Left lung (tissue), 10 donors: ENCODE measurements around the gene RLIM. TPM values are rescaled to one million over a fixed set of nuclear protein-coding genes. Genes with fewer than 3 reads are reported as not detected.

Experiments
- ATAC-seq: fragments of 200-7000 bp; cut with Tn5 transposase; one replicate; pipeline ENCODE4 v1.9.1; 2020; ENCODE audit warnings: moderate library complexity
- DNase-seq, 4 donors: peaks; one replicate each; pipeline ENCODE4 v3.0.0-alpha.2; 2013 to 2020
- H3K27ac ChIP-seq, 2 donors: fragments of 200-600 bp; sonication (generic) in 1 of 2; one replicate each; pipeline versions ENCODE4 v1.5.0 to v1.8.0; 2020 to 2021
- H3K27me3 ChIP-seq, 2 donors: fragments of 200-600 bp; sonication (generic) in 1 of 2; one replicate each; pipeline versions ENCODE4 v1.5.0 to v1.8.0; 2020 to 2021
- H3K36me3 ChIP-seq, 2 donors: fragments of 200-600 bp; sonication (generic) in 1 of 2; one replicate each; pipeline versions ENCODE4 v1.5.0 to v1.8.0; 2020 to 2021
- H3K4me1 ChIP-seq, 2 donors: fragments of 200-600 bp; one replicate each; pipeline ENCODE4 v1.8.0; 2021
- H3K4me3 ChIP-seq, 2 donors: fragments of 200-600 bp; sonication (generic) in 1 of 2; one replicate each; pipeline versions ENCODE4 v1.5.0 to v1.8.0; 2020 to 2021; ENCODE audit warnings: mild to moderate bottlenecking in 1 of 2
- H3K9me3 ChIP-seq, 2 donors: fragments of 200-600 bp; sonication (generic) in 1 of 2; one replicate each; pipeline versions ENCODE4 v1.5.0 to v1.8.0; 2020 to 2021
- intact Hi-C, 2 donors: fragments of 100-400 bp; cut with DNase I; formaldehyde crosslinking; loops; one replicate each; pipeline versions ENCODE4 v1.11.2 to v1.14.2; 2022
- polyA plus RNA-seq, 6 donors: library from polyadenylated mRNA; unstranded; fragments of 120-200 nt; gene quantifications; one replicate each; pipeline ENCODE4 v1.2.1, GENCODE V29; 2013; ENCODE audit not compliant: insufficient read length in 6 of 6
- total RNA-seq, 2 donors: library from RNA; stranded (reverse); fragmentation: NEBNext Ultra II Directional; extraction: Animal tissue kit (Norgen Biotek cat#: 25700); gene quantifications; one replicate each; pipeline ENCODE4 v1.2.1, GENCODE V29; 2021
- TF ChIP-seq, protein P1 (sequence below), 2 donors: fragments of 200-600 bp; sonication (generic) in 1 of 2; IDR thresholded peaks; one replicate each; pipeline versions ENCODE4 v1.5.0 to v1.8.0; 2021; ENCODE audit warnings: antibody characterized with exemption in 2 of 2
- donor health status: DM: no; HTN: yes; CAD: no.
- donor health status: DM: no; HTN: no; CAD: no.

Gene RLIM
- total and polyA plus RNA-seq, 8 donors = 25.3 to 40.6 (median 29.3) TPM

DNA sequence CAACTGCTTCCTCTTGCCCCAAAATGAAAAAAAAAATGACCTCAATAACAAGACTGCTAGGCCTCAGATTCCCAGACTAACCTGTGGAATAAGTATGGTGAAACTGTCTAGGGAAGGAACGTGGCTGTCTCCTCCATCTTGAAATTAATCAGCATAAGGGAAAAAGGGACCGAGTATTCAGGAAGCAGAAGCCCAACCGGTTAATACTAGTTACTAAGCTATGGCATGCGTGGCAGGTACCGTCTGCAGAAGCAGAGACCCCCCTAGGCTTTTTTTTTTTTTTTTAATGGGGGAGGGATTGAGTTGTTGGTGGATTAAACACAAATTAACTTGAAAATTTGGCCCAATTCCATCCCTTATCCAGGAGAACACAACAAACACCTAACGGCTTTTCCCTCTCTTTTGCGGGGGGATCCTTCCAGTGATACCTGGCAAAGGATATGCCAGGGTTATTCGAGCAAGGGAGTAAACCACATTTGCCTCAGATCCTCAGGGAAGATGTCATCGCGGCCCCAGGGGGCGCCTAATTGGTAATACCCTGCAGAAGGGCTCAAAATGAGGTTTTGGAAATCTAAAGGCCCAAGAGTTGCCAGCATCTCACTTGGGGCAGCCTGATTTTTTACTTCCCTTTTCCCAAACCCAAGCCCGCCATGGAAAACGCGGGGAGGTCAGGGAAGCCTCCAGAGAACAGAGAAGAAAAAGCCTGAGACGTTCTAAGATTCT, 893 bp downstream of the RLIM start:
- Histone ChIP-seq H3K36me3 (peaks cover 0 to 6% of the 10 kb centered on the region in 2 donors), H3K4me3 (peak overlapping the region; percentile 59), H3K4me1 (peaks cover 0 to 13% of the 10 kb centered on the region in 2 donors), H3K9me3 (no peaks in the 10 kb centered on the region), H3K27ac (peak overlapping the region; percentile 96 to 99), H3K27me3 (no peaks in the 10 kb centered on the region)
- ATAC-seq = peak; percentile 44
- intact Hi-C loops = no loop called here
- TF ChIP-seq, protein P1, sequence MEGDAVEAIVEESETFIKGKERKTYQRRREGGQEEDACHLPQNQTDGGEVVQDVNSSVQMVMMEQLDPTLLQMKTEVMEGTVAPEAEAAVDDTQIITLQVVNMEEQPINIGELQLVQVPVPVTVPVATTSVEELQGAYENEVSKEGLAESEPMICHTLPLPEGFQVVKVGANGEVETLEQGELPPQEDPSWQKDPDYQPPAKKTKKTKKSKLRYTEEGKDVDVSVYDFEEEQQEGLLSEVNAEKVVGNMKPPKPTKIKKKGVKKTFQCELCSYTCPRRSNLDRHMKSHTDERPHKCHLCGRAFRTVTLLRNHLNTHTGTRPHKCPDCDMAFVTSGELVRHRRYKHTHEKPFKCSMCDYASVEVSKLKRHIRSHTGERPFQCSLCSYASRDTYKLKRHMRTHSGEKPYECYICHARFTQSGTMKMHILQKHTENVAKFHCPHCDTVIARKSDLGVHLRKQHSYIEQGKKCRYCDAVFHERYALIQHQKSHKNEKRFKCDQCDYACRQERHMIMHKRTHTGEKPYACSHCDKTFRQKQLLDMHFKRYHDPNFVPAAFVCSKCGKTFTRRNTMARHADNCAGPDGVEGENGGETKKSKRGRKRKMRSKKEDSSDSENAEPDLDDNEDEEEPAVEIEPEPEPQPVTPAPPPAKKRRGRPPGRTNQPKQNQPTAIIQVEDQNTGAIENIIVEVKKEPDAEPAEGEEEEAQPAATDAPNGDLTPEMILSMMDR (IDR thresholded peaks at IDR 0.05) = no peak
- DNase-seq = peak in 2 of 4 donors; percentile 3 to 36

DNA sequence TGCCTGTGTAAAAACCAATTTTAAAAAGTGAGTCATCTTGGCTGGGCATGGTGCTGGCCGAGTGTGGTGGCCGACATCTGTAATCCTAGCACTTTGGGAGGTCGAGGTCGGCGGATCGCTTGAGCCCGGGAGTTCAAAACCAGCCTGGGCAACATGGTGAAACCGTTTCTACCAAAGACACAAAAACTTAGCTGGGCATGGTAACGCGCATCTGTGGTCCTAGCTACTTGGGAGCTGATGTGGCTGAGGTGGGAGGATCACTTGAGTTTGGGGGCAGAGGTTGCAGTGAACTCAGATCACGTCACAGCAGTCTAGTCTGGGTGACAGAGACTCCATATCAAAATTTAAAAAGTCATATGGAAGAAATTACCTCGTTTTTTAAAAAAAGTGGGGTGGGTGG, 7.6 kb downstream of the RLIM start:
- Histone ChIP-seq H3K4me3 (no peak overlapping the region), H3K27ac (no peak overlapping the region), H3K36me3 (peaks cover 0 to 6% of the 10 kb centered on the region in 2 donors), H3K27me3 (no peaks in the 10 kb centered on the region), H3K4me1 (peaks cover 0 to 4% of the 10 kb centered on the region in 2 donors), H3K9me3 (no peaks in the 10 kb centered on the region)
- no peak for ATAC-seq
- intact Hi-C loops = no loop called here
- TF ChIP-seq, protein P1 (IDR thresholded peaks at IDR 0.05) = no peak
- no peak for DNase-seq

DNA sequence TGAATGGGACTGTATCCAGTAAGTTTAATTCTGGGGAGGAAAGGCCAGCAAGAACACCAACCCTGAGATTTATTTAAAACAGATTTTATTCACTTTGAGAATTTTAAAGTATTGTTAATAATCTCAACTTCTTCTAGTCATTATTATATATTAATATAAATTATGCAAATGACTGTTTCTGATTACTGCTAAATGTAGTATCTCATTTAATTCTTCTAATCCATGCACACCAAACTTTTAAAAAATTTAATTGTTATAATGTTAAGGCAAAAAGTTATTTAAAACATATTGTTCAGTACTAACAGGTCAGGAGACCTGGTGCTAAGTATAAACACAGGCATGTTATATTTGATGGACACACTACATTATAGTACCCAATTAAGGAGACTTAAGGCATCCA, 8.1 kb downstream of the RLIM start:
- H3K9me3 ChIP-seq = no peaks in the 10 kb centered on the region

DNA sequence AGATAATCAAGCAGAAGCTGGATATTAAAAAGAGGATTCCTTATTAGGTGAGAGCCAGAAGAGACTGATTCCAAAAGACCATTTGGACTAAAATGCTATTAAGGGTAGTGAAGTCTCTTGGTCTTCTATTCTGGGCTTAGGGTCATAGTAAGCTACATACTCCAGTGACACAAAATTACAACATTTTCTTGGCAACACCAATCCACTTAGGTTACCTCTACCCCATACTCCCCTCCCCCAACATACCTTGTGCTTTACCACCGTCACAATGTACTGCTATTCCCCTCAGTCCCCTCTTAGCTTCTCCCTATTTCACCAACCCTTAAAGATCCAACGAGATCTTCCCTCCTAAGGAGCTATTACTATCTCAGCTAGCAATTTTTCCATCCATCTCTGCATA, 11.4 kb downstream of the RLIM start:
- no peak for ATAC-seq
- TF ChIP-seq, protein P1 (IDR thresholded peaks at IDR 0.05) = no peak
- no peaks in the 10 kb centered on the region for H3K27me3 ChIP-seq
- no peaks in the 10 kb centered on the region for H3K4me1 ChIP-seq
- H3K4me3 ChIP-seq = no peak overlapping the region
- H3K36me3 ChIP-seq = no peaks in the 10 kb centered on the region
- no peak for DNase-seq
- no peak overlapping the region for H3K27ac ChIP-seq
- H3K9me3 ChIP-seq = no peaks in the 10 kb centered on the region
- intact Hi-C loops = no loop called here

More for the DNA sequence above, 8.1 kb downstream of the RLIM start:
- peaks cover 0 to 6% of the 10 kb centered on the region in 2 donors for H3K36me3 ChIP-seq
- DNase-seq (no peak), ATAC-seq (no peak)
- H3K4me3 ChIP-seq = no peak overlapping the region
- no peaks in the 10 kb centered on the region for H3K4me1 ChIP-seq
- intact Hi-C loops = no loop called here
- no peak overlapping the region for H3K27ac ChIP-seq
- TF ChIP-seq, protein P1 (IDR thresholded peaks at IDR 0.05) = no peak
- H3K27me3 ChIP-seq = no peaks in the 10 kb centered on the region

DNA sequence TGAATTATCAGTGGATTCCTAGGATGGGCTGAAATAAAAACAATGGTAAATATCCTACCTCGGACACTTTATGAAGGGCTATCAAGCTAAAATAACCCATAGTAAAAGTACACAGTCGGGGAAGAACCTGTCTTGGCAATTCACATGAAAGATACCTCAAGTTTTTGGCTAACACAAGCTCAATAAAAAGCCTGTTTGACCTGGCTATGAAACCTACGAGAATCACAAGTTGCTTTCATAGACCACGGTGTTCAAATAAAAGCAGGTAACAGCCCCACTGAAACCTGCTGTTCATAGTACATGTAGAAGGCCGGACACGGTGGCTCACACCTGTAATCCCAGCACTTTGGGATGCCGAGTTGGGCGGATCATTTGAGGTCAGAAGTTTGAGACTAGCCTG, 12.3 kb downstream of the RLIM start:
- no peak overlapping the region for H3K27ac ChIP-seq
- no peak overlapping the region for H3K4me3 ChIP-seq
- H3K36me3 ChIP-seq = no peaks in the 10 kb centered on the region
- H3K4me1 ChIP-seq = no peaks in the 10 kb centered on the region
- TF ChIP-seq, protein P1 (IDR thresholded peaks at IDR 0.05) = no peak
- intact Hi-C loops = no loop called here
- ATAC-seq (no peak), DNase-seq (no peak)
- H3K9me3 ChIP-seq = no peaks in the 10 kb centered on the region
- H3K27me3 ChIP-seq = no peaks in the 10 kb centered on the region
